ACHN (cell line): Measurements from ENCODE around the gene CPSF4.
A peak's percentile ranks its signal among the peaks of the same experiment; 100 is the strongest.

Source experiments
- DNase-seq: peaks from one replicate; pipeline ENCODE4 v3.0.0-alpha.2; 2015
- in situ Hi-C: cut with HindIII; loops from 2 replicates; pipeline ENCODE4 v1.10.0; 2017; ENCODE audit warnings: low sequenced_read_pairs, low pct_ligation_motif_present, low pct_unique_long_range_greater_than_20kb

Gene CPSF4

DNA sequence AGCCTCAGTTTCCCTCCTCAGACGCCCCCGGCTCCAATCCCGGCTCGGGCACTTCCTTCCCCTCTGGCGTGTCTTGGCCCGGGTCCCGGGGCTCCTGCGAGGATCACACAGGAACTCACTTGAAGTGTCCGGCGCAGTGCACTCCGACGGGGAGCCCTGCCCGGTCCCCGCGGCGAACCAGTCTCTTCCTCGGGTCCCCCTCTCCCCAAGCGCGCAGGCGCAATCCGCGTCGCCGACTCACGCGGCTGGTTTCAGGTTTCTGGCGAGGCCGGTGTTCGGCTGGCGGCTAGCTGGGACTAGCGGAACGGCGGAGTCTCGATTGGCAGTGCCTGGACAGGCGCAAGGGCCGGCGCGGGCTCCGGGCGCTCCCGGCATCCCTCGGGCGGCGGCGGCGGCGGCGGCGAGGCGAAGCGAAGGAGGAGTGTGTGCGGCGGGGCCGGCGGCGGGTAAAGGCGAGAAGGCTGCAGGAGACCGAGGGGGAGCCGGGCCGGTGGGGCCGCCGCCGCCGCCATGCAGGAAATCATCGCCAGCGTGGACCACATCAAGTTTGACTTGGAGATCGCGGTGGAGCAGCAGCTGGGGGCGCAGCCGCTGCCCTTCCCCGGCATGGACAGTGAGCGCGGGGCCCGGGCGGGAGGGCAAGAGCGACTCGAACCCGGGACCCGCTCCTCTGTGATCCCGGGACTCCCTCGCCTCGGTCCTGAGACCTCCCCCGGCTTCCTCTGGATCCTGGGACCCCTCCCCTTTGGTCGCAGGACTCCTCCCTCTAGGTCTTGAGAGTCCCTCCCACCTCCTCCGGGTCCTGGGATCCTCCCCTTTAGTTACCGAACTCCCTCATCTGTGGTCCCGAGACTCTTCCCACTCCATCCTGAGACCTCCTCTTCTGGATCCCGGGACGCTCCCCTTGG is at the start of gene CPSF4, which contains the start of gene PTCD1:
TSS of gene CPSF4 (plus strand) at position 371 of the 908 bp plus-strand sequence. CDS start at position 511, 140 bp downstream.
TSS of gene PTCD1 (minus strand) at position 226 of the 908 bp plus-strand sequence. CDS start 3,556 bp downstream, outside the sequence.
- in situ Hi-C loops, result no loop called here
- DNase-seq, result peak; percentile 99

DNA sequence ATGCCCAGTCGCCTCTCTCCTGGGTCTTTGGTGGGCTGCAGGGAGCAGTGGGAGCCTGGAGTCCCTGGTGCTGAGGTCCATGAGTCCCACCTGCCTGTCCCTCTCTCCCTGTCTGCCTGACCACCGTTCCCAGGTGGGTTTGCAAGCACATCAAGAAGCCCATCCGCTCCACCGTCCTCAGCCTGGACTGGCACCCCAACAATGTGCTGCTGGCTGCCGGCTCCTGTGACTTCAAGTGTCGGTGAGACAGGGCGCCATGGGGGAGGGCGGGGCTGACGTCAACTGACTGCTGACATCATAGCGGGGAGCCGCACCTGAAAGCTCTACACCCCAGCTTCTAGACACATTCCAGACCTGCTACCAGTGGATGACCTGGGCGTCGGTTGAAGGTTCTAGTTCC is 49.0 kb upstream of the CPSF4 start:
- in situ Hi-C loops, result no loop called here

DNA sequence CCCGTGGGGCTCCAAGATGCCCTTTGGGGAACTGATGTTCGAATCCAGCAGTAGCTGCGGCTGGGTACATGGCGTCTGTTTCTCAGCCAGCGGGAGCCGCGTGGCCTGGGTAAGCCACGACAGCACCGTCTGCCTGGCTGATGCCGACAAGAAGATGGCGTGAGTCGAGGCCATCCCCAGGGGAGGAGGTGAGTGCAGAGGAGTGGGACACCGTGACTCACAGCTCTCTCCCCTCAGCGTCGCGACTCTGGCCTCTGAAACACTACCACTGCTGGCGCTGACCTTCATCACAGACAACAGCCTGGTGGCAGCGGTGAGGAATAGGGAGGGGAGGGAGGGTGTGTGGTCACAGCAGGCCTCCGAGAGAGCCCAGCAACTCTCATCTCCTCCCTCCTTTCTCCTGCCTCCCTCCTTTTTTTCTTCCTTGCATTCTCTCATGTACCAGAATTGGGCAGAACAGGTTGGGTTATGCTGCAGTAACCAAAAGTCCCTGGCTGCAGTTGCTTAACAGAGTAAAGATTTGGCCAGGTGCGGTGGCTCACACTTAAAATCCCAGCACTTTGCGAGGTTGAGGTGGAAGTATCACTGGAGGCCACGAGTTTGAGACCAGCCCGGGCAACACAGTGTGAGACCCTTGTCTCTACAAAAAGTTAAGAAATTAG is 47.7 kb upstream of the CPSF4 start:
- DNase-seq, result no peak
- in situ Hi-C loops, result no loop called here

More for the DNA sequence above, 49.0 kb upstream of the CPSF4 start:
- DNase-seq, result no peak

DNA sequence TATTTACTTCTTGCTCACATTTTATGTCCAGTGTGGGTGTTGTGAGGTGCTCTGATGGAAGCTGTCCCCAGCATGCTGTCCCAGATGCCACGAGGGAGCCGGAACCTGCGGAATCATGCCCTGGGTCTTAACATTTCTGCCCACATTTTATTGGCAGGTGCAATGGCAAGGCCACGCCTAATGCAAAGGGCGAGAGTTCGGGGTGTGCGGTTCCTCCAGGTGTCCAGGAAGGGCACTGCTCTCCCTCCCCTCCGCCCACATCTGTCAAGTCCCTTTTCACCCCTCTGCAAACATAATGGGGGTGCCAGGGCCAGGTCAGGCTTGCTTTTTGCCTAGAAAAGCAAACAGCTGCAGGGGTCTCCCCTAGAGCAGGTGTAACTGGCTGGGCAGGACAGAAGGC is 46.7 kb upstream of the CPSF4 start:
- DNase-seq, result no peak
- in situ Hi-C loops, result no loop called here

DNA sequence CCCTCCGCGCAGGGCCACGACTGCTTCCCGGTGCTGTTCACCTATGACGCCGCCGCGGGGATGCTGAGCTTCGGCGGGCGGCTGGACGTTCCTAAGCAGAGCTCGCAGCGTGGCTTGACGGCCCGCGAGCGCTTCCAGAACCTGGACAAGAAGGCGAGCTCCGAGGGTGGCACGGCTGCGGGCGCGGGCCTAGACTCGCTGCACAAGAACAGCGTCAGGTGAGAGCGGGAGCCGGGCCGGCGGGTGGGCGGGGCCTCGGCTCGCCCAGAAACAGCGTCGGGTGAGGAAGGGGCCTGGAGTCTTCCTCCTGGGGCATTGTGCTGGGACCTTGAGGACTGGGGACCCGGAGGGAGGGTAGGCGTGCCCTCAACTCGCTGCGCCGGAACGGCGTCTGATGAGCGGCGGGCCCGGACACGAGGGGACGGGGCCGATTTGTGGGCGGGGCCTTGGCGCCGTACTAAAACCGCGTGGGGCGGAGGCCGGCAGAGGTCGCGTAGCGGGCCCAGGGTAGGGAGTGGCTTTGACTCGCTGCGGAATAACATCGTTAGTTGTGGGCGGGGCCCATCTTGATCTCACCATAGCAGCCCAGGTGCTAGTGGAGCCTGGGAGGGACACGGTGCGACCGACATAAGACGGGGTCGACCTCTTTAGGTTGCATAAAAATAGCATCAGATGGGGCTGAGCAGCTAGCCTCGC is 45.9 kb upstream of the CPSF4 start:
- no peak for DNase-seq

DNA sequence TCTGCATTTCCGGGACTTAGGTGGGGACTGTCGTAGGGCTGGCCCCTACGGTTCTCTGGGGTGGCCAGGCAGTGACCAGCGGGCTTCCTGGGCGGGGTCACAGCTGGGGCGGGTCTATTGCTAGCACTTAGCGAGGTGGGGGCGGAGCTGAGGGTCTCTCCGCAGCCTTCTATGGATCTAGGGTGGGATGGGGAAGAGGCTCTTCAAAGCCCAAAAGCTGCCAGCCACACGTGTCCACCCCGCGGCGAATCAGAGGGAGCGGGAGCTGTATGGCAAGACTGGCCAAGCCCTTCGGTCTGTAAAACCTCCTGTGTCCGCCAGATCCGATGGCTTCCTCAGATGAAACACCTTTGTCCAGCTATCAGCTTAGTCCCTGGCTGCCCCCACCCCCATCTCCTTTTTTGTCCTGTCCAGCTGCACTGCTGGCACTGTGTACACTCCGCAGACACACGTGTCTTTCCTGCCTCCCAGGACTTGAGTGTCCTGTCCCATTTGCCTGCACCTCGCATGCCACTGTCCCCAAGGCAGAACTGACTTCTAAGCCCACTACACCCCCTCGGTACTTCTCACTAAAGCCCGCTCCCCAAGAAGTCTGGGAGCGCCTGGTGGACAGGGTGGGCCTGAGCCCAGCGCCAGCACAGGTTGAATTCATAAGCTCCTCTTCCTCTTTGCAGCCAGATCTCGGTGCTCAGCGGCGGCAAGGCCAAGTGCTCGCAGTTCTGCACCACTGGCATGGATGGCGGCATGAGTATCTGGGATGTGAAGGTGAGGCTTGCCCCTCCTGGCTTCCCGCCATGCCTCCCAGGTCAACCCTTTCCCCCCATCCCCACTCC is 45.2 kb upstream of the CPSF4 start:
- no peak for DNase-seq
- in situ Hi-C loops, result no loop called here

More for the DNA sequence above, 45.9 kb upstream of the CPSF4 start:
- in situ Hi-C loops, result no loop called here

DNA sequence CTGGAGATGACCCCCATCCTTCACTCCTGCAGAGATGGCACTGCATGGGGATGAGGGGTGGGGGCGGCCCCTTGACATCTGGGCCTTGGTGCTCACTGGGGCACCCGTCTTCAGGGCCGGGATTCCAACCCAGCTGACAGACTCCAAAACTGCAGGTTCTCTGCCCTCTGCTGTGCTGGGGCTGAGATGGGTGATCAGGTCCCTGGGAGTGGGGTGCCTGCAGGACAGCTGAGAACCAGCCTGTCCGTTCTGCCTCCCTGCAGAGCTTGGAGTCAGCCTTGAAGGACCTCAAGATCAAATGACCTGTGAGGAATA is 44.6 kb upstream of the CPSF4 start:
- DNase-seq, result no peak
- in situ Hi-C loops, result no loop called here

DNA sequence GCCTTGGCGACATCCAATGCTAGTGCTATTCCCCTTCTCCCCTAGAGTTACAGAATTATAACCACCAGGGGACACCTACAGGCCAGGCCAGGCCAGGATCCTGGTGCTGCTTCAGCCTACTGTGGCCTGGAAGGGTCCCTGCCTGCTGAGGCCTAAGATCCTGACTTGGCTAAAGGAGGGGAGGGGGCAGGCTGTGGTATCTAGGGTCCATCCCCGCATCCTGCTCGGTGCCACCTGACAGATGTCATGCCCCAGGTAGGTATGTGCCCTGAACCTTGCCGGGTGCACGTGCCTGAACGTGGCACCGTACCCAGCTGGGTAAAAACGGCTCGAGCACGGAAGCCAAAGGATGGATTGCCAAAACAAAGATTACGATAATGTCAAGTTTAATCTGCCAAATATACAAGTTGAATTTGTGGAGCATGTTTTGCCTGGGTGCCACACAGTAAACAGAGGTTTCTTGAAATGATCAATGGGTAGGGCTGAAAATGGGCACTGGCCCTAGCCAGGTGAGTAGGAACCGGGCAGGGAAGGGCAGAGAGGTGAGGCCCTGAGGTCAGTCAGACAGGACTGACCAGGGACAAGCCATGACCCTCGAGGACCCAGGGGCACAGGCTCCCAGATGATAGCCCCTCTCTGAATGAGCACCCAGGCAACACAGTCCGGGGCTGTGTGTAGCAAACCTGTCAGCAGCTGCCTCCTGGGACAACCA is 43.0 kb upstream of the CPSF4 start:
- no peak for DNase-seq
- in situ Hi-C loops, result no loop called here

DNA sequence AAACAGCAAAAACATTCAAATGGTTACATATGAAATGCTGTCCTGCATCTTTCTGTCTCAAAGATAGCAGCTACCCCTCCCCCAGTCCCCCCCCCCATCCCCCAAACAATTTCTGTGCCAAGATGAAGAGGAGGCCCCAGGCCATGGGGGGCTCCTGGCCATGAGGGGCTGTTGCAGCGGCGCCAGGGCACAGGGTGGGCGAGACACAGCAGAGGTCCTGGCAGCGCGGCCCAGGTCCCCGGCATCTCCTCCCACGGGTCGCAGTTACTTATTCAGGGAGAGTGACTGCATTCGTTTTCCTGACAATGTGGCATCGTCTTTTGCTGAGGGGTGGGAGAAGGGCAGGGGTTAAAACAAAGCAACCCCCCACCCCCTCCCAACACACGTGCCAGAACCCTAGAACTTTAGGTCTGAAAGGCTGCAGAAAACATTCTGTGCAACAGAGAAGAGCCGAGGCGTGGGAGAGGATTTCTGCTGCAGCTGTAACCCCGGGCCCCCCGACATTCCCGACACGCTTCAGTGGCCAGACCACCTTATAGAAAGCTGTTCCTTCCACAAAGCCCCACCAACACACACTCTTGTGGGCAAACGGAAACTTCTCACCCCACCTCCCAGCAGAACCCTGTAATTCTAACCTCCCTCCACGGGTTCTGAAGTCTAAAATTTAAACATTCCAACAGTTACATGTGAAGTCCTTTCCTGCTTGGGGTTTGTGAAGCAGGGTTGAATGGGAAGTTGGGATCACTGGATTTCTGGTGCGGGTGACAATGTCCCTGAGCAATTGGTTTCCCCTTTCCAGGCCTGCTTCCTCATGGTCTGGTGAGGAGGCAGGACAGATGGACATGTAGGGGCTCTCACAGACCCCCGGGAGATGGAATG is 42.1 kb upstream of the CPSF4 start:
- DNase-seq, result no peak
- in situ Hi-C loops, result no loop called here

DNA sequence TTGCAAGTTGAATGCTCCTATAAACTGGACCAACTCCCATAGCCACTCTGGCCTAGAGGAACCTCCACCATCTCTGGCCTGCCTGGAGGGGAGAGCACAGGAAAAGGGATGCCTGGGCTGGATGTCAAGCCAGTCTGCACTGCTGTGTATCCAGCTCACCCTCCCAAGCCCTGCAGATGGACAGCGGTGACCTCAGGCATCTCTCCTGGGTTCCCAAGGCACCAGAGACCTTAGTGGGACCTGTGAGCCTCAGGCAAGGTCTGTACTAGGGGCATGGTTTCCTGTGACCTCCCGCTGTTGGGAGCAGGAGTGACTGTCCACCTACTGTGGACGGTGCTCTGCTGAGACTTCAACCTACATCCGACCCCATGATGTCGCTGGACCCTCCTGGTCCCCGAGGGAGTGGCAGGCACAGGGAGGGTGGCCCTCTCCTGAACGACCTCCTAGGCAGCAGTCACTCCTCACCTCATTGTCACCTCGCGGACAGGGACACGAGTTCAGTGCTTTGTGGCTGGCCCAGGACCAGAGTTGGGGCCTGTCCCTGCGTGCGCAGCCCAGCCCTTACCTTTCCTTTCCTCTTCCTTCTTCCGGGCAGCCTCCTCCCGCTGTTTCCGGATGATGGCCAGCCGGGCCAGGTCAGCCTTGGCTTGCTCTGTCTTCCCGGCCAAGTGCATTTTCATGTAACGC is 41.3 kb upstream of the CPSF4 start:
- in situ Hi-C loops, result no loop called here
- no peak for DNase-seq

DNA sequence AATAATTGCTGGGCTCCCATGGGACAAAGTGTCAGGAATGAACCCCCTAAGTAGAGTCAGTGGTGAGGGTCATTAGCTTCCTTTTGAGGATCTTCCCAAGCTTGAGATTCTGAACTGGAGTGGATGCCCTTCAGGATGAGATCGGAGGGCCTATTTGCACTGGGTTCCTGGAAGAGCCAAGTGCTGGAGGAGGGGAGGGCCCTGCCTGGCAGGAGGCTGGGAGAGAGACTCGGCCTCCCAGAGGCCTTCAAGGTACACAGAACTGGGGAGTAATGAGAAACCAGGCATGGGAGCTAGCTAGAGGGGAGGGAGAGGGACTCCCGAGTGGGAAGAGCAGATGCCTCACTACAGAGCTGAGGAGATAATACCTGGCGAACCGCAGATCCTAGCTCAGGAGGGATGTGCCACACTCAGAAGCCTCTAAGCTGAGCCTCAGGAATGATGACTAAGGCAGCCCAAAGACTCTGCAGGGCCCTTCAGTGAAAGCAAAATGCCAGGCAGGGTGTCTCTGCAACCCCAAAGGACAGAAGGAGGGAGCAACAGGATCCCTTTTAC is 39.8 kb upstream of the CPSF4 start:
- no peak for DNase-seq
- in situ Hi-C loops, result no loop called here

DNA sequence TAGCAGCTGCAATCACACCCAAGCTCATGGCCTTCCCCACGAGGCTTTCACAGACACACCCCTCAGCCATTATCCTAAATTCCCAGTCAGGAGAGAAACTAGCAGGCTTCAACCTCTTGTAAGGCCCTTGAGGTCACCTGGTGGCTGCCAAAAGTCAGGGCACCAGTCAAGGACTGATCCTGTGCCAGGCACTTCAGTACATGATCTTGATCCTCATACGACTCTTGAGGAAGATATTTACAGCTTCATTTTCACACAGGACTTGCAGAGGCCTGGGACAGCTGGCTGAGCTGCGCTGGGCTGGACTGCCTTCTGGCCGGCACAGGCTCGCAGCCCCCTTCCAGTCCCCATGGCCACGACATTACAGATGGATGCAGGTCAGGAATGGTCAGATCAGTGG is 39.1 kb upstream of the CPSF4 start:
- in situ Hi-C loops, result no loop called here
- DNase-seq, result no peak

DNA sequence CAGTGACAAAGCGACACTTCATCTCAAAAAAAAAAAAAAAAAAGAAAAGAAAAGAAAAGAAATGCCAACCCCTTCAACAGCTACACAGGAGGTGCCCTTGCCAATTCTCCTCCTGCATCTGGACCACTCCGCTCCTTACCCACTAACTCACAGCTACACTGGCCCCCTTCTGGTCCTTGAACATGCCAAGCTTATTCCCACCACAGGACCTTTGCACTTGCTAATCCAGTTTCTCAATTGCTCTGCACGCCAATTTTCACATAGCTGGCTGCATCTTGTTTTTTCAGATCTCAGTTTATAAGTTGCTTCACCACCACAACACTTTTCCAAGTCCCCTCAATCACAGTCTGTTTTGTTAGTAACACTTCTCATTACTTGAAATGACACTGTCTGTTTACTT is 35.9 kb upstream of the CPSF4 start:
- in situ Hi-C loops, result no loop called here
- DNase-seq, result no peak

DNA sequence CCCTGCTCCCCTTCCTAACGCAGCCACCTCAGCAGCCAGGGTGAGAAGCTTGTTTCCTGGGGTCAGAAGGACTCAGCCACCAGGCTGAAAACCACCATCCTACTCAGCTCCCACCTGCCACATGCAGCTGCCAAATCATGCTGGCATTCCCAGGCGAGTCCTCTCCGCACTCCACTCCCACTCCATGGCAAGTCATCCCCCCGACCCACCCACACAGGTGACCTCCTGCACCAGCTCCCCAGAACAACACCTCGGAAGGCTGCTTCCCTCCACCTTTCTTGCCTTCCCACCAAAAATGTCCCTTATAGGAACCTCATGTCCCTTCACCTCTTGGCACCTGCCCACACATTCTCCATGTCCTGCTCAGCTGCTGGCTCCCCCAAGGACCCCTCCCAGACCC is 35.0 kb upstream of the CPSF4 start:
- in situ Hi-C loops, result no loop called here
- DNase-seq, result no peak

DNA sequence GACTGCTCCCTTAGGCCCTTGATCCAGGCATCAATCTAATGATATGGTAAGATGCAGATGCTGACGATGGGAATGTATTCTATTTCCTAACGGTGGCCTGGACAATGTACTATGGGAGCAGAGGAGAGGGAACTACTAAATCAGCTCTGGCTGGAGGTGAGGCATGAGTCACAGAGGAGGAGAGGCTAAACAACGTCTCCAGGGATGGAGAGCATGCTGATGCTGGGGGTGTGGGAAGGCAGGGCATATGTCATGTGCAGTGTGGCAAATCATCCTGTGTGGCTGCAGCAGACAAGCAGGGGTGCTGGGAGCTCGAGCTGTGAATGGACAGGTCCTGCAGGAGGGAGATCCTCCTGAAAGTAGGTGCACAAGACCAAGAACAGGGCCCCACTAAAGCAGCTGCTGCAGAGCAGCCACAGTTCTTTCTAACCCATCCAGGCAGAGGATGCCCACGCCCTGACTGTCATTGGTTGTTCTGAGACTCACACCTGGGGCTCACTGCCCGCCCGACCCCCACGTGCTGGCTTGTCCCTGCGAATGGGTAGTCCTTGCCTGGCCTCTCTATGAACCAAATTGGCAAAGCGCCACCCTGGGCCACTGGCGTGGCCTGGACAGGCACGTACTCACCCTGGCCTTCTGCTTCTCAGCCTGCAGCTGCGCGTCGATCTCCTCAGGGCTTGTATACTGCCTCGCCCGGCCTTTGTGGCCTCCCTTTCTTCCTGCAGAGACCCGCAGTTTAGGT is 34.3 kb upstream of the CPSF4 start:
- no peak for DNase-seq
- in situ Hi-C loops, result no loop called here

DNA sequence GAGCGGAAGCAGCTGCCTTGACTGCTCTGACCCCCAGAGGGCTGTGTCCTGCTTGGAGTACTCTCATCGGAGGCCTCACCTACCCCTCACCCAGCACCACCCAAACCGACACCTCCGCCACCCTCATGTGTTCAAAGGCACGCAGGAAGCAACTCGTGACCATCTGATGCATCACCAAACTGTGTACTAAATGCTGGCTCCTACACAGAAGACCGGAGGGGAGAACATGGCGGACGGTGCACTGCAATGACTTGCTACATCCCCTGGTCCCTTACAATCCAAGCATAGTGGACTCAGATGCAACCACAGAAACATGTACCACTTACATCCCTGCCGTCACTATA is 33.8 kb upstream of the CPSF4 start:
- in situ Hi-C loops, result no loop called here

More for the DNA sequence above, 33.8 kb upstream of the CPSF4 start:
- no peak for DNase-seq
